22Rv1 (cell line): ENCODE results near the gene MAP7.

Experiments used
- ZFX ChIP-seq: fragments of 450-650 bp; IDR thresholded peaks from 2 replicates; pipeline ENCODE4 v1.6.1; 2017; ENCODE audit warnings: antibody characterized with exemption, borderline replicate concordance
- TF ChIP-seq, protein P1 (sequence below): fragments of 450-650 bp; IDR thresholded peaks from 2 replicates; pipeline ENCODE4 v1.5.1; 2017; ENCODE audit warnings: mild to moderate bottlenecking

- TF ChIP-seq, protein P1, sequence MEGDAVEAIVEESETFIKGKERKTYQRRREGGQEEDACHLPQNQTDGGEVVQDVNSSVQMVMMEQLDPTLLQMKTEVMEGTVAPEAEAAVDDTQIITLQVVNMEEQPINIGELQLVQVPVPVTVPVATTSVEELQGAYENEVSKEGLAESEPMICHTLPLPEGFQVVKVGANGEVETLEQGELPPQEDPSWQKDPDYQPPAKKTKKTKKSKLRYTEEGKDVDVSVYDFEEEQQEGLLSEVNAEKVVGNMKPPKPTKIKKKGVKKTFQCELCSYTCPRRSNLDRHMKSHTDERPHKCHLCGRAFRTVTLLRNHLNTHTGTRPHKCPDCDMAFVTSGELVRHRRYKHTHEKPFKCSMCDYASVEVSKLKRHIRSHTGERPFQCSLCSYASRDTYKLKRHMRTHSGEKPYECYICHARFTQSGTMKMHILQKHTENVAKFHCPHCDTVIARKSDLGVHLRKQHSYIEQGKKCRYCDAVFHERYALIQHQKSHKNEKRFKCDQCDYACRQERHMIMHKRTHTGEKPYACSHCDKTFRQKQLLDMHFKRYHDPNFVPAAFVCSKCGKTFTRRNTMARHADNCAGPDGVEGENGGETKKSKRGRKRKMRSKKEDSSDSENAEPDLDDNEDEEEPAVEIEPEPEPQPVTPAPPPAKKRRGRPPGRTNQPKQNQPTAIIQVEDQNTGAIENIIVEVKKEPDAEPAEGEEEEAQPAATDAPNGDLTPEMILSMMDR = no peak
- no peak for TF ChIP-seq ZFX
Measured at GRCh38 chr6:136326038-136326553, 224.1 kb downstream of the MAP7 start.
